Measurements from ENCODE around the gene ARID5B. TPM values are rescaled to one million over a fixed set of nuclear protein-coding genes. Genes with fewer than 3 reads are reported as not detected.

ARID5B gene
- total and polyA plus RNA-seq, 2 experiments from 2014 or later: 1.3 to 1.6 TPM

GRCh38 chr10:62034096-62034640, 132.7 kb downstream of the ARID5B start (continued):
- TF ChIP-seq CTCF (conservative IDR thresholded peaks at IDR 0.05; ENCODE audit: low read depth in 2 of 2): no peak

GRCh38 chr10:62036186-62037081, 134.9 kb downstream of the ARID5B start:
- no peaks in the 10 kb centered on the region for H4K20me1 ChIP-seq (replicated peaks; ENCODE audit: insufficient read depth)
- no peak overlapping the region for H3K4me3 ChIP-seq
- no peaks in the 10 kb centered on the region for H3F3A ChIP-seq (replicated peaks; ENCODE audit: low read depth)
- no peaks in the 10 kb centered on the region for H3K79me2 ChIP-seq (replicated peaks; ENCODE audit: insufficient read depth)
- no peaks in the 10 kb centered on the region for H3K36me3 ChIP-seq (ENCODE audit: insufficient read depth)
- TF ChIP-seq, protein P1, sequence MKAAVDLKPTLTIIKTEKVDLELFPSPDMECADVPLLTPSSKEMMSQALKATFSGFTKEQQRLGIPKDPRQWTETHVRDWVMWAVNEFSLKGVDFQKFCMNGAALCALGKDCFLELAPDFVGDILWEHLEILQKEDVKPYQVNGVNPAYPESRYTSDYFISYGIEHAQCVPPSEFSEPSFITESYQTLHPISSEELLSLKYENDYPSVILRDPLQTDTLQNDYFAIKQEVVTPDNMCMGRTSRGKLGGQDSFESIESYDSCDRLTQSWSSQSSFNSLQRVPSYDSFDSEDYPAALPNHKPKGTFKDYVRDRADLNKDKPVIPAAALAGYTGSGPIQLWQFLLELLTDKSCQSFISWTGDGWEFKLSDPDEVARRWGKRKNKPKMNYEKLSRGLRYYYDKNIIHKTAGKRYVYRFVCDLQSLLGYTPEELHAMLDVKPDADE (IDR thresholded peaks at IDR 0.05): no peak
- no peak for TF ChIP-seq ZNF114 (CRISPR knock-in tag; IDR thresholded peaks at IDR 0.05)
- peaks cover 21% of the 10 kb centered on the region for H3K27me3 ChIP-seq (ENCODE audit: insufficient read depth)
- H3K4me3 Mint-ChIP-seq: no peak overlapping the region
- H3K9me3 Mint-ChIP-seq: no peaks in the 10 kb centered on the region
- ATAC-seq: peak; percentile 84
- H3K27ac ChIP-seq (ENCODE audit: low read depth): no peak overlapping the region
- H3K4me2 ChIP-seq: peak overlapping the region; percentile 68
- H3K4me1 ChIP-seq (ENCODE audit: insufficient read depth): peaks cover 27% of the 10 kb centered on the region
- peaks cover 21% of the 10 kb centered on the region for H3K4me1 Mint-ChIP-seq
- peaks cover 2% of the 10 kb centered on the region for H3K27me3 Mint-ChIP-seq (ENCODE audit: insufficient read depth, low read depth, poor library complexity)
- DNase-seq (ENCODE audit: low spot score): peak; percentile 35
- H3K27ac Mint-ChIP-seq: no peak overlapping the region
- H2AFZ ChIP-seq: no peak overlapping the region
- H3K36me3 Mint-ChIP-seq (ENCODE audit: low read depth): no peaks in the 10 kb centered on the region
- no peaks in the 10 kb centered on the region for H3K9me2 ChIP-seq (ENCODE audit: insufficient read depth)

- H3F3A ChIP-seq (replicated peaks; ENCODE audit: low read depth): no peaks in the 10 kb centered on the region
- H3K27me3 ChIP-seq (ENCODE audit: insufficient read depth): peaks cover 21% of the 10 kb centered on the region
- H2AFZ ChIP-seq: no peak overlapping the region
- no peak overlapping the region for H3K27ac Mint-ChIP-seq
- H3K4me1 Mint-ChIP-seq: peaks cover 24% of the 10 kb centered on the region
- TF ChIP-seq POLR2AphosphoS5 (IDR thresholded peaks at IDR 0.05; ENCODE audit: low read depth): peak; percentile 29; the same call in 1 of the 2 replicates
- TF ChIP-seq, protein P2, sequence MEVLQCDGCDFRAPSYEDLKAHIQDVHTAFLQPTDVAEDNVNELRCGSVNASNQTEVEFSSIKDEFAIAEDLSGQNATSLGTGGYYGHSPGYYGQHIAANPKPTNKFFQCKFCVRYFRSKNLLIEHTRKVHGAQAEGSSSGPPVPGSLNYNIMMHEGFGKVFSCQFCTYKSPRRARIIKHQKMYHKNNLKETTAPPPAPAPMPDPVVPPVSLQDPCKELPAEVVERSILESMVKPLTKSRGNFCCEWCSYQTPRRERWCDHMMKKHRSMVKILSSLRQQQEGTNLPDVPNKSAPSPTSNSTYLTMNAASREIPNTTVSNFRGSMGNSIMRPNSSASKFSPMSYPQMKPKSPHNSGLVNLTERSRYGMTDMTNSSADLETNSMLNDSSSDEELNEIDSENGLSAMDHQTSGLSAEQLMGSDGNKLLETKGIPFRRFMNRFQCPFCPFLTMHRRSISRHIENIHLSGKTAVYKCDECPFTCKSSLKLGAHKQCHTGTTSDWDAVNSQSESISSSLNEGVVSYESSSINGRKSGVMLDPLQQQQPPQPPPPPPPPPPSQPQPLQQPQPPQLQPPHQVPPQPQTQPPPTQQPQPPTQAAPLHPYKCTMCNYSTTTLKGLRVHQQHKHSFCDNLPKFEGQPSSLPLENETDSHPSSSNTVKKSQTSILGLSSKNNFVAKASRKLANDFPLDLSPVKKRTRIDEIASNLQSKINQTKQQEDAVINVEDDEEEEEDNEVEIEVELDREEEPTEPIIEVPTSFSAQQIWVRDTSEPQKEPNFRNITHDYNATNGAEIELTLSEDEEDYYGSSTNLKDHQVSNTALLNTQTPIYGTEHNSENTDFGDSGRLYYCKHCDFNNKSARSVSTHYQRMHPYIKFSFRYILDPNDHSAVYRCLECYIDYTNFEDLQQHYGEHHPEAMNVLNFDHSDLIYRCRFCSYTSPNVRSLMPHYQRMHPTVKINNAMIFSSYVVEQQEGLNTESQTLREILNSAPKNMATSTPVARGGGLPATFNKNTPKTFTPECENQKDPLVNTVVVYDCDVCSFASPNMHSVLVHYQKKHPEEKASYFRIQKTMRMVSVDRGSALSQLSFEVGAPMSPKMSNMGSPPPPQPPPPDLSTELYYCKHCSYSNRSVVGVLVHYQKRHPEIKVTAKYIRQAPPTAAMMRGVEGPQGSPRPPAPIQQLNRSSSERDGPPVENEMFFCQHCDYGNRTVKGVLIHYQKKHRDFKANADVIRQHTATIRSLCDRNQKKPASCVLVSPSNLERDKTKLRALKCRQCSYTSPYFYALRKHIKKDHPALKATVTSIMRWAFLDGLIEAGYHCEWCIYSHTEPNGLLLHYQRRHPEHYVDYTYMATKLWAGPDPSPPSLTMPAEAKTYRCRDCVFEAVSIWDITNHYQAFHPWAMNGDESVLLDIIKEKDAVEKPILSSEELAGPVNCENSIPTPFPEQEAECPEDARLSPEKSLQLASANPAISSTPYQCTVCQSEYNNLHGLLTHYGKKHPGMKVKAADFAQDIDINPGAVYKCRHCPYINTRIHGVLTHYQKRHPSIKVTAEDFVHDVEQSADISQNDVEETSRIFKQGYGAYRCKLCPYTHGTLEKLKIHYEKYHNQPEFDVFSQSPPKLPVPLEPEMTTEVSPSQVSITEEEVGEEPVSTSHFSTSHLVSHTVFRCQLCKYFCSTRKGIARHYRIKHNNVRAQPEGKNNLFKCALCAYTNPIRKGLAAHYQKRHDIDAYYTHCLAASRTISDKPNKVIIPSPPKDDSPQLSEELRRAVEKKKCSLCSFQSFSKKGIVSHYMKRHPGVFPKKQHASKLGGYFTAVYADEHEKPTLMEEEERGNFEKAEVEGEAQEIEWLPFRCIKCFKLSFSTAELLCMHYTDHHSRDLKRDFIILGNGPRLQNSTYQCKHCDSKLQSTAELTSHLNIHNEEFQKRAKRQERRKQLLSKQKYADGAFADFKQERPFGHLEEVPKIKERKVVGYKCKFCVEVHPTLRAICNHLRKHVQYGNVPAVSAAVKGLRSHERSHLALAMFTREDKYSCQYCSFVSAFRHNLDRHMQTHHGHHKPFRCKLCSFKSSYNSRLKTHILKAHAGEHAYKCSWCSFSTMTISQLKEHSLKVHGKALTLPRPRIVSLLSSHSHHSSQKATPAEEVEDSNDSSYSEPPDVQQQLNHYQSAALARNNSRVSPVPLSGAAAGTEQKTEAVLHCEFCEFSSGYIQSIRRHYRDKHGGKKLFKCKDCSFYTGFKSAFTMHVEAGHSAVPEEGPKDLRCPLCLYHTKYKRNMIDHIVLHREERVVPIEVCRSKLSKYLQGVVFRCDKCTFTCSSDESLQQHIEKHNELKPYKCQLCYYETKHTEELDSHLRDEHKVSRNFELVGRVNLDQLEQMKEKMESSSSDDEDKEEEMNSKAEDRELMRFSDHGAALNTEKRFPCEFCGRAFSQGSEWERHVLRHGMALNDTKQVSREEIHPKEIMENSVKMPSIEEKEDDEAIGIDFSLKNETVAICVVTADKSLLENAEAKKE (CRISPR knock-in tag; IDR thresholded peaks at IDR 0.05): no peak
- peaks cover 27% of the 10 kb centered on the region for H3K4me1 ChIP-seq (ENCODE audit: insufficient read depth)
- DNase-seq (ENCODE audit: low spot score) (no peak), ATAC-seq (no peak; the same call in 2 of the 3 replicates)
- H3K79me2 ChIP-seq (replicated peaks; ENCODE audit: insufficient read depth): no peaks in the 10 kb centered on the region
- H3K36me3 Mint-ChIP-seq (ENCODE audit: low read depth): no peaks in the 10 kb centered on the region
- peaks cover 2% of the 10 kb centered on the region for H3K27me3 Mint-ChIP-seq (ENCODE audit: insufficient read depth, low read depth, poor library complexity)
- no peaks in the 10 kb centered on the region for H3K36me3 ChIP-seq (ENCODE audit: insufficient read depth)
- no peak overlapping the region for H3K4me3 ChIP-seq
- no peak overlapping the region for H3K27ac ChIP-seq (ENCODE audit: low read depth)
- no peaks in the 10 kb centered on the region for H4K20me1 ChIP-seq (replicated peaks; ENCODE audit: insufficient read depth)
- no peaks in the 10 kb centered on the region for H3K9me3 Mint-ChIP-seq
- no peaks in the 10 kb centered on the region for H3K9me2 ChIP-seq (ENCODE audit: insufficient read depth)
- H3K4me3 Mint-ChIP-seq: no peak overlapping the region
- peak overlapping the region; percentile 68 for H3K4me2 ChIP-seq
Measured at GRCh38 chr10:62037166-62037831, 135.8 kb downstream of the ARID5B start.

Measured in GM23338 (cell line).